WTC11 (cell line): ENCODE measurements around the gene SNRPA1.

Source experiments
- ARID4B ChIP-seq: sonication (generic); formaldehyde crosslinking; IDR thresholded peaks from 2 replicates; pipeline ENCODE4 v1.8.0; 2023; ENCODE audit warnings: missing genetic modification reagents, mild to moderate bottlenecking, borderline replicate concordance
- ATF3 ChIP-seq: sonication (generic); formaldehyde crosslinking; conservative IDR thresholded peaks from 2 replicates; pipeline ENCODE4 v1.8.1; 2022; ENCODE audit warnings: mild to moderate bottlenecking, missing genetic modification reagents
- CTCF ChIP-seq: fragments of 200-600 bp; IDR thresholded peaks from 2 replicates; pipeline ENCODE4 v1.8.0; 2022; ENCODE audit warnings: antibody characterized with exemption
- FOXK1 ChIP-seq: sonication (generic); formaldehyde crosslinking; IDR thresholded peaks from 2 replicates; pipeline ENCODE4 v1.8.0; 2022; ENCODE audit warnings: mild to moderate bottlenecking, moderate library complexity, missing genetic modification reagents
- MAX ChIP-seq: sonication (generic); formaldehyde crosslinking; IDR thresholded peaks from 2 replicates; pipeline ENCODE4 v1.8.0; 2022; ENCODE audit warnings: mild to moderate bottlenecking, missing genetic modification reagents
- NR2C2 ChIP-seq: sonication (generic); formaldehyde crosslinking; IDR thresholded peaks from 2 replicates; pipeline ENCODE4 v1.8.0; 2022; ENCODE audit warnings: mild to moderate bottlenecking, missing genetic modification reagents
- PREB ChIP-seq: sonication (generic); formaldehyde crosslinking; IDR thresholded peaks from 2 replicates; pipeline ENCODE4 v1.8.1; 2022; ENCODE audit warnings: mild to moderate bottlenecking, missing genetic modification reagents, moderate library complexity, borderline replicate concordance
- RELA ChIP-seq: sonication (generic); formaldehyde crosslinking; IDR thresholded peaks from 2 replicates; pipeline ENCODE4 v1.8.1; 2022; ENCODE audit warnings: missing genetic modification reagents, mild to moderate bottlenecking, borderline replicate concordance
- SMAD3 ChIP-seq: sonication (generic); formaldehyde crosslinking; IDR thresholded peaks from 2 replicates; pipeline ENCODE4 v1.8.0; 2022; ENCODE audit warnings: missing genetic modification reagents, mild to moderate bottlenecking, borderline replicate concordance
- SP1 ChIP-seq: sonication (generic); formaldehyde crosslinking; conservative IDR thresholded peaks from 2 replicates; pipeline ENCODE4 v1.8.1; 2022; ENCODE audit warnings: missing genetic modification reagents
- ZBTB21 ChIP-seq: sonication (generic); formaldehyde crosslinking; IDR thresholded peaks from 2 replicates; pipeline ENCODE4 v1.8.1; 2023; ENCODE audit warnings: mild to moderate bottlenecking, missing genetic modification reagents, borderline replicate concordance
- ZNF121 ChIP-seq: sonication (generic); formaldehyde crosslinking; IDR thresholded peaks from 2 replicates; pipeline ENCODE4 v1.8.0; 2023; ENCODE audit warnings: missing genetic modification reagents

- TF ChIP-seq CTCF (no peak), SMAD3 (CRISPR knock-in tag) (no peak), ZNF121 (no peak), ZBTB21 (CRISPR knock-in tag) (no peak), FOXK1 (CRISPR knock-in tag) (no peak), ATF3 (CRISPR knock-in tag) (no peak), RELA (CRISPR knock-in tag) (no peak), ARID4B (CRISPR knock-in tag) (no peak), NR2C2 (CRISPR knock-in tag) (no peak), PREB (CRISPR knock-in tag) (no peak), SP1 (CRISPR knock-in tag) (no peak), MAX (CRISPR knock-in tag) (no peak)
Observed at GRCh38 chr15:101303408-101303807, 8.4 kb upstream of the SNRPA1 start.
